Activated naive CD8-positive, alpha-beta T cell treated with anti-CD3 and anti-CD28 coated beads for 36 hours (primary cell): ENCODE results near the gene PYM1. TPM values are rescaled to one million over a fixed set of nuclear protein-coding genes. Genes with fewer than 3 reads are reported as not detected.

ENCODE experiments used
- DNase-seq: peaks from one replicate; pipeline ENCODE4 v3.0.0; 2021
- H3K27ac Mint-ChIP-seq: one replicate; pipeline ENCODE4 v1.8.0; 2022; ENCODE audit warnings: mild to moderate bottlenecking, moderate library complexity, mixed read lengths
- H3K27me3 Mint-ChIP-seq: one replicate; pipeline ENCODE4 v1.8.0; 2022; ENCODE audit warnings: mild to moderate bottlenecking, mixed read lengths
- H3K36me3 Mint-ChIP-seq: one replicate; pipeline ENCODE4 v1.8.0; 2021; ENCODE audit warnings: mild to moderate bottlenecking, mixed read lengths
- H3K4me1 Mint-ChIP-seq: one replicate; pipeline ENCODE4 v1.8.0; 2021; ENCODE audit warnings: mixed read lengths
- H3K4me3 Mint-ChIP-seq: one replicate; pipeline ENCODE4 v1.8.0; 2022; ENCODE audit warnings: mild to moderate bottlenecking, moderate library complexity, mixed read lengths
- H3K9me3 Mint-ChIP-seq: one replicate; pipeline ENCODE4 v1.8.0; 2022; ENCODE audit warnings: mixed read lengths
- total RNA-seq, 2 experiments: library from RNA; stranded (reverse); gene quantifications; one replicate each; pipeline ENCODE4 v1.2.3, GENCODE V29; 2021

The PYM1 gene
- total RNA-seq, 2 experiments from 2014 or later = 33.3 to 34.9 TPM

DNA sequence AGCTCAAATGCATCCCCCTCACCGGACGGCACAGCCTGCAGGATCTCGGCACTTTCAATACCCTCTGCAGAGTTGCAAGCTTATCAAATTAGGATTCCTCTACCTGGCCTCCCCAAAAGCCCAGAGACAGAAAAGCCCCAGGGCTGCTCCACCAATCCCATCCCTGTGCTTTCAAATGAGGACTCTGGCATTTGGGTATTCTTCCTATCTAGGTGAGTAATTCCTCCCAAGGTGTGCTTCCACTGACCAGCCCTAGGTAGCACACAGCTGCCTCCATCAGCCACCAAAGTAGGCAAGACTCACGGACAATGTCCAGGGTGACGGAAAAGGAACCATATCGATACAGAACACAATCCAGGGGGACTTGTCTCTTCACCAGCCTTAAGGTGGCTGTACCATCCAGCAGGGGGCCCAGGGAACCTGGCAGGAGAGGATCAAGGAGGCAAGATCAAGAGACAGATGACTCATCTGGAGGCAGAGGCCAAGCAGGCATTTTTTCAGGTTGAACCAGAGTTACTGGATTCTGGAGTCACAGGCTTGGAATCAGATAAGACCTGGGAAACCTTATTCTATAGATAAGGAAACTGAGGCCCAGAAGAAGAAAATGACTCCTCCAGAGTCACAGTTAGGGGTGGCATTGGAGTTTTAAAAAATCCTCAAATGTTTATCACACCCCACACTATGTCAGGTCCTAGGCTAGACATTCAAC is 28.3 kb upstream of the PYM1 start:
- peak; percentile 56 for DNase-seq
- Mint-ChIP-seq H3K4me3 (no peak overlapping the region), H3K27ac (peak overlapping the region; percentile 21), H3K36me3 (peaks cover 15% of the 10 kb centered on the region), H3K27me3 (no peaks in the 10 kb centered on the region), H3K9me3 (no peaks in the 10 kb centered on the region), H3K4me1 (peaks cover 18% of the 10 kb centered on the region)

DNA sequence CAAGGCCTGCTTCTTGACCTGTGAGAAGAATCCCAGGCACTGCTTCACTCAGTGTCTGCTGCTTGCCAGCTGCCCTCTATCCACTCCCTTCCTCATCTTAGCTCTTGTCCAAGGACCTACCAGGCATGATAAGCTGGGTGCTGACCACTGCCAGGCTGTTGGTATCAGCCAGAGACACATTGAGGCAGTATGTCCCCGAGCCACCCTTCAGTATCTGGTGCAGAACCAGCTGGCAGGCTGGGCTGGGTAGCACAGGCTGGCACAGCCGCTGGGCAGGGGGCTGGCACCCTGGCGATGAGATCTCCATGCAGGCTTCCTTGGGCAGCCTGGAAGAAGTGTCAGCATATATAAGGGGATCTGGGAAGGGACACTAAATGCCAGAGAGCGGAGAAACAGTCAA is 27.6 kb upstream of the PYM1 start:
- H3K27ac Mint-ChIP-seq = no peak overlapping the region
- DNase-seq = no peak
- peaks cover 15% of the 10 kb centered on the region for H3K36me3 Mint-ChIP-seq
- H3K4me3 Mint-ChIP-seq = no peak overlapping the region
- H3K9me3 Mint-ChIP-seq = no peaks in the 10 kb centered on the region
- H3K27me3 Mint-ChIP-seq = no peaks in the 10 kb centered on the region
- peaks cover 18% of the 10 kb centered on the region for H3K4me1 Mint-ChIP-seq

DNA sequence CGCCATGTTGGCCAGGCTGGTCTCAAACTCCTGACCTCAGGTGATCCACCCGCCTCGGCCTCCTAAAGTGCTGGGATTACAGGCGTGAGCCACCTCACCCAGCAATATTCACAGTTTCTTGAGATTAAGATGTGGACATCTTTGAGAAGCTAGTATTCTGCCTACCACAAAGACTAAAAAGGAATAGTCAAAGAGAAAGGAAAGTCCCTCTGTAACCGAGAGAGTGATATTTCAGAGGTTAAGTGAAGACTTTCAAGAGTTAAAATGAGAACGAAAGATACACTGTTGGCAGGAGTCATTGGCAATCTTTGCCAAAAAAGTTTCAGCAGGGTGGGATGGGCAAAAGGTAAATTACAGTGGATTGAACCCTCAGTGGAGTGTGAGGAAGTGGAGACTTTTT is 18.9 kb upstream of the PYM1 start:
- Mint-ChIP-seq H3K4me3 (no peak overlapping the region), H3K9me3 (no peaks in the 10 kb centered on the region), H3K27ac (peak overlapping the region; percentile 70), H3K27me3 (no peaks in the 10 kb centered on the region), H3K4me1 (peaks cover 35% of the 10 kb centered on the region), H3K36me3 (peaks cover 60% of the 10 kb centered on the region)
- DNase-seq = no peak

DNA sequence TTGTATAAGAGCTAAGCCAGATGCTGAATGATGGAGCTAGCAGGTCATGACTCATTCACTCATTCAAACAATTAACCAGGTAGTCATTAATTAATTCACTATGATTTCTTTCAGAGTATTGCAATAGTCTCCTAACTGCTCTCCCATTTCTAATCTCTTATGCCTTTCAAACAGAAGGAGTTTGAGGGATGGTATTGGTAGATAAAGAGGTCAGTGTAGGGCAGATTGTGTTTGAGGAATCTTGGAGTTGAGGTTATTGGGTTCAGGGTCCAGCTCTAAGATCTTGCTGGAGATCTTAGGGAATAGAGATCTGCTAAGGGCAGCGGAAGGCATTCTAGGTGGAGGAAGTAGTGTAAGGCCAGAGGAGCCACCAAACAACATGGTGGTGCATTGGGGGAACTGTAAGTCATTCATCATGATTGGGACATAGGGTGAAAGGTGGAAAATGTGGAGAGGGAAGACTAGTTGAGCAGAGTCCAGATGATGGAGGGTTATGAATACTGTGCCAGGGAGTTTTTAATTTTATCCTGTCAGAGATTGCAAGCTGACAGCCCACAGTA is 15.0 kb upstream of the PYM1 start:
- no peak for DNase-seq
- no peaks in the 10 kb centered on the region for H3K27me3 Mint-ChIP-seq
- H3K4me3 Mint-ChIP-seq = no peak overlapping the region
- H3K9me3 Mint-ChIP-seq = no peaks in the 10 kb centered on the region
- H3K36me3 Mint-ChIP-seq = peaks cover 66% of the 10 kb centered on the region
- H3K4me1 Mint-ChIP-seq = peaks cover 62% of the 10 kb centered on the region
- H3K27ac Mint-ChIP-seq = peak overlapping the region; percentile 43

DNA sequence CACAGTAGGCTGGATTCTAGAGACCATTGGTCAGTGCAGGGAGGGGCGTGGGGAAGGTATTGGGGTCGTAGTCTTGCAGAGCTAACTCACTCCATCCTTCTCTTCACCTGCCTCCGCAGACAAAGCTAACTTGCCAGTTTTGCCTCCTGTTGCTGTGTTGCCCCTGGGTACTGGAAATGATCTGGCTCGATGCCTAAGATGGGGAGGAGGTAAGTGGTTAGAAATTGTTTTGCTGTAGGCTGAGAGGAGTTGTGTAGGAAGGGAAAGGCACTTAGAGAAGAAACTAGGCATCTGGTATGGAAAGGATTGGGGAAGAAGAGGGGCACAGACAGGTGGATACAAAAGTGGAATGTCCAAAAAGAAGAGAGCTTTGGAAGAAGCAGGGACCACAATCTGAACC is 14.4 kb upstream of the PYM1 start:
- H3K4me3 Mint-ChIP-seq = no peak overlapping the region
- no peak for DNase-seq
- peaks cover 67% of the 10 kb centered on the region for H3K36me3 Mint-ChIP-seq
- H3K9me3 Mint-ChIP-seq = no peaks in the 10 kb centered on the region
- peaks cover 63% of the 10 kb centered on the region for H3K4me1 Mint-ChIP-seq
- no peaks in the 10 kb centered on the region for H3K27me3 Mint-ChIP-seq
- H3K27ac Mint-ChIP-seq = peak overlapping the region; percentile 43

DNA sequence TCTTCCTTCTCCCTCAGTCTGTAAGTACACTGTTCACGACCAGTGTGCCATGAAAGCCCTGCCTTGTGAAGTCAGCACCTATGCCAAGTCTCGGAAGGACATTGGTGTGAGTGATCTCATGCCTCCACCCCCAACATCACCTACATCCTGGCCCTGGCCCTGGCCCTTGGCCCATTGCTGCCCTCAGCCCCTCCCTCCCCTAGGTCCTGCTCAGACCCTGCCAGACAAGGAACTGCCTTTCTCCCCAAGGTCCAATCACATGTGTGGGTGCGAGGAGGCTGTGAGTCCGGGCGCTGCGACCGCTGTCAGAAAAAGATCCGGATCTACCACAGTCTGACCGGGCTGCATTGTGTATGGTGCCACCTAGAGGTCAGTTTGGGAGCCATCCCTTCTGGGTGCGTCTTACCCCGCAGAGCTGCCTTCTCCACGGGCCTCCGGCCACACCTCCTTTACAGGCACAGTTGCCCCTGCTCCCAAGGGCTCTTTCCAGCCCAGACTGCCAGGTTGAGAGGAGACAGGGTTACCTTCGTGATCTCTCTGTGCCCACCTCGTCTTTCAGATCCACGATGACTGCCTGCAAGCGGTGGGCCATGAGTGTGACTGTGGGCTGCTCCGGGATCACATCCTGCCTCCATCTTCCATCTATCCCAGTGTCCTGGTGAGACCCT is 12.5 kb upstream of the PYM1 start:
- Mint-ChIP-seq H3K36me3 (peaks cover 66% of the 10 kb centered on the region), H3K4me3 (no peak overlapping the region), H3K27me3 (no peaks in the 10 kb centered on the region), H3K27ac (peak overlapping the region; percentile 45), H3K4me1 (peaks cover 73% of the 10 kb centered on the region), H3K9me3 (no peaks in the 10 kb centered on the region)
- peak; percentile 82 for DNase-seq

DNA sequence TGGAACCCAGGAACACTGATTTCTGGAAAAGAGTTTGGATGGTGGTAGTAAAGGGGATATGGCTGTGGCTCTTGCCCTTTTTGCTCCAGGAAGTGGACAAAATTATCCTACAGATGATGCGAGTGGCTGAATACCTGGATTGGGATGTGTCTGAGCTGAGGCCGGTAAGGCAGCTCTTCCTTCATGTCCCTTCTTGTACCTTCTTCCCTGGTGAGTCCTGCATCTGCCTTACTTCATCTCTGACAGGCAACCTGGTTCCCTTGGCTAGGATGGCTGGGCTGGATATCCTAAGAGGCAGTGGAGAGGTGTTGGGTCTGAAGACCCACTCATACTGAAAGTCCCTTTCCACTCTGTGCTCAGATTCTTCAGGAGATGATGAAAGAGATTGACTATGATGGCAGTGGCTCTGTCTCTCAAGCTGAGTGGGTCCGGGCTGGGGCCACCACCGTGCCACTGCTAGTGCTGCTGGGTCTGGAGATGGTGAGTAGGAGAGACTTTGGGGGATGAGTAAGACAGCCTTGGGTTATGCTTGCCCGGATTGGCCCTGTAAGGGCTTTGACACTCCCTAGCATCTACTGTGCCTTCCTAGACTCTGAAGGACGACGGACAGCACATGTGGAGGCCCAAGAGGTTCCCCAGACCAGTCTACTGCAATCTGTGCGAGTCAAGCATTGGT is 11.3 kb upstream of the PYM1 start:
- peaks cover 69% of the 10 kb centered on the region for H3K36me3 Mint-ChIP-seq
- H3K27me3 Mint-ChIP-seq = no peaks in the 10 kb centered on the region
- peaks cover 83% of the 10 kb centered on the region for H3K4me1 Mint-ChIP-seq
- no peak for DNase-seq
- H3K9me3 Mint-ChIP-seq = no peaks in the 10 kb centered on the region
- no peak overlapping the region for H3K4me3 Mint-ChIP-seq
- H3K27ac Mint-ChIP-seq = peak overlapping the region; percentile 84

DNA sequence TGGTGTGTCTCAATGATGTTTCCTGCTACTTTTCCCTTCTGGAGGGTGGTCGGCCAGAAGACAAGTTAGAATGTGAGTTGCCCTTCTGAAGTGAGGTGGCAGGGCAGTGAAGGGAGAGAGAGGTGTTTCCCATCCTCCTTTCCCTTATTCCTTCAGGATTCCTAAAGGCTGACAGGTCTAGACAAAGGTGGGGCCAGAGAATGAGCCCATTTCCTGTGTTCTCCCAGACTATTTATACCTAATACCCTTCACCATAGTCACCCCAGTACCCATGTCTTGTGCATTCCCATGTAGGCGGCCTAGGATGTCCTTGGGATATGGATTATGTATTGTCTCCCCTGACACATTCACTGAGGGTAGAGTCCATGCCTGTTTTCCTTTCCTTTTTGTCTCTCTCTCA is 10.3 kb upstream of the PYM1 start:
- H3K4me1 Mint-ChIP-seq = peaks cover 88% of the 10 kb centered on the region
- no peak overlapping the region for H3K4me3 Mint-ChIP-seq

DNA sequence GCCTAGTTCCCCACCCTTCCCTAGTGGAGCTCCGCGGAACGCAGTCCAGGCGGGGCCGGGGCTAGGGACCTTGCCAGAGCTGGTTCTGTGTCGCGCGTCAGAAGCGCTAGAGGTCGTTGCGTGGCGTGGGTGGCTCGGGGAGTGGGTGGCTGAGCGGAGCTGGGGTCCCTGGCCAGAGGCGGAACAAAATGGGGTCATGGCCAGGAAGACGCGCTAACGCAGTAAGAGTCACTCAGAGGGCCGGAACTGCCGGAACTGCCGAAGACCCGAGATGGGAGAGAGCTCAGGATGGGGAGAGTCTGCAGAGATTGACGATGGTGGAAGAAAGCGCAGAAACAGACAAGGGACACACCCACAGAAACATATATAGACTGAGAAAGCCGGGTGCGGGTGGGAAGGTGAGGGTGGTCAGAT is 8.1 kb upstream of the PYM1 start:
- peak overlapping the region; percentile 99 for H3K4me3 Mint-ChIP-seq
- H3K27ac Mint-ChIP-seq = peak overlapping the region; percentile 99
- H3K27me3 Mint-ChIP-seq = no peaks in the 10 kb centered on the region
- peaks cover 72% of the 10 kb centered on the region for H3K36me3 Mint-ChIP-seq
- H3K9me3 Mint-ChIP-seq = no peaks in the 10 kb centered on the region
- peaks cover 78% of the 10 kb centered on the region for H3K4me1 Mint-ChIP-seq
- peak; percentile 45 for DNase-seq

More for the DNA sequence above, 10.3 kb upstream of the PYM1 start:
- H3K36me3 Mint-ChIP-seq = peaks cover 71% of the 10 kb centered on the region
- H3K9me3 Mint-ChIP-seq = no peaks in the 10 kb centered on the region
- no peaks in the 10 kb centered on the region for H3K27me3 Mint-ChIP-seq
- DNase-seq = no peak
- peak overlapping the region; percentile 84 for H3K27ac Mint-ChIP-seq

DNA sequence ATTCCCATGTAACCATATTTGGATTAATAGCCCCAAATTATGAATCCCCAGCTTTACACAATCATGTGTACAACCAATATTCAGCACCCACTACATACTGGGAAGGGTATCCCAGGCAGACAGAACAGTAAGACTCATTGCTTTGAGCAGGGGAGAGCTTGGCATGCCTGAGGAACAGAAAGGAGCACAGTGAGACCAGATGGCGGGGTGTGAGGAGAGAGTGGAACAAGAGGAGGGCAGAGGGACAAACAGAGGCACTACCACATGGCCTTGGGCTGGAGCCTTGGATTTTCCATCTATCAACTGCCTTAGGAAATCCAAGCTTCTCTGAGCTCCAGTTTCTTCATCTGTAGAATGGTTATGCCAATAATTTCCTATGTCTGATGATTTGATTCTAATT is 7.1 kb upstream of the PYM1 start:
- H3K36me3 Mint-ChIP-seq = peaks cover 67% of the 10 kb centered on the region
- H3K9me3 Mint-ChIP-seq = no peaks in the 10 kb centered on the region
- H3K27me3 Mint-ChIP-seq = no peaks in the 10 kb centered on the region
- peak overlapping the region; percentile 99 for H3K4me3 Mint-ChIP-seq
- peaks cover 77% of the 10 kb centered on the region for H3K4me1 Mint-ChIP-seq
- H3K27ac Mint-ChIP-seq = peak overlapping the region; percentile 99
- DNase-seq = no peak

DNA sequence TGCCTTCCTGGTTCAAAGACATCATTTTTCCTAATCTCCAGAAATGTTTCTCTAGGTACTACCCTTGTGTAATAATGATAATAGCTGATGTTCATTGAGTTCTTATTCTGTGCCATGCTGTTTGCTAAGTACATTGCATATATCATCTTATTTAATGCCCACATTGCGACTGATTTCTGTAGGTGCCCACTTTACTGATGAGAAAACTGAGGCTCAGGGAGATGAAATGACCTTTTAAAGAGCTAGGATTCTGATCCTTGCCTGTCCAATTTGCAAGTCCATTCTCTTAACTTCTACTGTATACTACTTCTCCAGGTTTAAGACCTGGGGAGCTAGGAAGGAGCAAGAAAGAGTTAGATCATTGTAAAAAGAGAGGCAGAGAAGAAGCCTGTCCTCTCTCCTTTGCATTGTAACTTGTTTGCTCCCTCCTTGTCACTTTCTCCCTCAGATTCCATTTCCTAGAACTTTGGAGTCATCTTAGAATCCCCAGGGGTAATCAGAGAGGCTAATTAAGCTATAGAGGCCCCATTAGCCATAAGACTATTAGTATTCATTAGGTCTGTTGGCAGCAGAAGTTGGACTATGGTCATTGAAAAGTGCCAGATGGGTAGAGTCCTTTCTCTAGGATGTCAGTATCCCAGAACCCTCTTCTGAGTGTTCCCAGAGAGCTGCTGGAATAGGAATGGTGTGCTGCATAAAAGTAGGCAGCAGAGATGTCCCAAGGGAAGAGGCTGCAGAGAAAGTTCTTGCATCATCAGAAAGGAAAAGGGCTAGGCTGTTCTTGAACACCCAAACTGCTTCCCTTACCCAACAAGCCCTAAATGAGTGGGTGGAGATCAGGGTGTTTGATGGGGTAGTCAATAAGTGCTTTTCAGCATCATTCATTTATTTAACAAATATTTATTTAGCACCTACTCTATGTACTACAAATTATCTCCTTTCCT is 6.4 kb upstream of the PYM1 start:
- Mint-ChIP-seq H3K4me3 (peak overlapping the region; percentile 99), H3K4me1 (peaks cover 75% of the 10 kb centered on the region), H3K36me3 (peaks cover 68% of the 10 kb centered on the region), H3K27me3 (no peaks in the 10 kb centered on the region), H3K9me3 (no peaks in the 10 kb centered on the region), H3K27ac (peak overlapping the region; percentile 99)
- DNase-seq = no peak

DNA sequence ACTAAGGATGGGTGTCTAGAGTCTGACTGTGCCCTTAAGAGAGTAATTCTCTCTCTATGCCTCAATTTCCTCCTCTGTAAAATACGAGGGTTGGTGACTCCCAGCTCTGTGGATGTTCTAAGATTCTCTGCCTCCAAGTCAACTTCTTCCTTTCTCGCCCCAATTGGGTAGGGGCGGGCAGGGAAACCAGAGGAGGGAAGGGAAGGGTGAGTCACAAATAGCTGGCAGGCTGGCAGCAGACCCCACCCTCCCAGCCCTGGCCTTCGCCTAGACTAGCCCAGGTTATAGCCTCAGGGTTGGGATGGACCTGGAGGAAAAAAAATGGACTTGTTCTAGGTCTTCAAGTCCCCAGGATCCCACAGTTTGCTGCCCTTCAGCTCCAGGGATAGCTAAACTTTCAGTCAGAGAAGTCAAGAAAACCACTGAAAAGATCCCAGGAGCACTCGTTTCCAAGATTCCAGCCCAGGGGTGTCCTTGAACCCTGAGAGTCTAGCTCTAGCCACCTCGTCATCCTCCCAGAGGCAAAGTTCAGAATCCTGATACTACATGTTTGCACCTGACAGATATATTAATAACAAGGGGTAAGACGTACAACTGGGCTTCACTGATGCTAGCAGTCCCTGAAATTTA is 5.6 kb upstream of the PYM1 start:
- no peaks in the 10 kb centered on the region for H3K27me3 Mint-ChIP-seq
- peak overlapping the region; percentile 99 for H3K27ac Mint-ChIP-seq
- H3K9me3 Mint-ChIP-seq = no peaks in the 10 kb centered on the region
- H3K36me3 Mint-ChIP-seq = peaks cover 62% of the 10 kb centered on the region
- H3K4me3 Mint-ChIP-seq = peak overlapping the region; percentile 99
- H3K4me1 Mint-ChIP-seq = peaks cover 68% of the 10 kb centered on the region
- DNase-seq = no peak

DNA sequence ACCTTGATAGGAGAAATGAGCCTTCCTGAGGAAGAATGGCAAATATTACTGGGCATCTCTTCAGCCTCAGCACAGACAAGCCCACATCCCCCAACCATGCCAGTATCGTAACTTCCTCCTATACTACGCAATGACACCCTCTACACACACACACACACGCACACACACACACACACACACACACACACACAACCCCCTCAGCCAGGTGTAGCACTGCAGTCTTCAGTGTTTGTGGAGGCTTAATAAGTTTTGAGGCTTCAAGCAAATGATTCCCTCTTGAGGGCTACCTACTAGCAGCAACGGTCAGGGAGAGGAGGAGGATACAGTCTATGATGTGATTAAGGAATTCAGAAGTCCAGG is 4.8 kb upstream of the PYM1 start:
- Mint-ChIP-seq H3K9me3 (no peaks in the 10 kb centered on the region), H3K27ac (peak overlapping the region; percentile 99), H3K4me1 (peaks cover 62% of the 10 kb centered on the region), H3K36me3 (peaks cover 63% of the 10 kb centered on the region), H3K4me3 (peak overlapping the region; percentile 99), H3K27me3 (no peaks in the 10 kb centered on the region)
- no peak for DNase-seq
